Liver (tissue), 9 donors: ENCODE measurements around the gene UBXN6. TPM values are rescaled to one million over a fixed set of nuclear protein-coding genes. Genes with fewer than 3 reads are reported as not detected.
A peak's percentile ranks its signal among the peaks of the same experiment; 100 is the strongest.

ENCODE experiments used
- DNase-seq: peaks from one replicate; pipeline ENCODE4 v3.0.0-alpha.2; 2017; ENCODE audit warnings: low spot score
- H3K27ac ChIP-seq, 2 donors: one replicate each; pipeline ENCODE4 v1.7.0; 2013; ENCODE audit warnings: inconsistent platforms in 2 of 2, low read length in 2 of 2, control low read depth in 1 of 2, low read depth in 1 of 2, mild to moderate bottlenecking in 1 of 2
- H3K27me3 ChIP-seq, 4 donors: one replicate each; pipeline versions ENCODE4 v1.6.1 to v1.7.0; 2013; ENCODE audit warnings: low read length in 3 of 4, inconsistent platforms in 1 of 4, mild to moderate bottlenecking in 1 of 4, moderate library complexity in 1 of 4; ENCODE audit not compliant: control insufficient read depth in 4 of 4, insufficient read depth in 4 of 4
- H3K36me3 ChIP-seq, 4 donors: one replicate each; pipeline versions ENCODE4 v1.6.1 to v1.7.0; 2013; ENCODE audit warnings: low read length in 3 of 4, mild to moderate bottlenecking in 3 of 4, low read depth in 1 of 4, moderate library complexity in 1 of 4; ENCODE audit not compliant: control insufficient read depth in 4 of 4, insufficient read depth in 3 of 4
- H3K4me1 ChIP-seq, 4 donors: one replicate each; pipeline versions ENCODE4 v1.6.1 to v1.7.0; 2013; ENCODE audit warnings: low read length in 3 of 4, mild to moderate bottlenecking in 3 of 4, moderate library complexity in 1 of 4; ENCODE audit not compliant: control insufficient read depth in 4 of 4, insufficient read depth in 4 of 4
- H3K4me3 ChIP-seq, 3 donors: one replicate each; pipeline versions ENCODE4 v1.6.1 to v1.7.0; 2013; ENCODE audit warnings: low read length in 3 of 3, control low read depth in 1 of 3, low read depth in 1 of 3, mild to moderate bottlenecking in 1 of 3
- H3K9ac ChIP-seq, 2 donors: one replicate each; pipeline ENCODE4 v1.7.0; 2013; ENCODE audit warnings: low read length in 2 of 2, mild to moderate bottlenecking in 2 of 2, moderate library complexity in 2 of 2, control low read depth in 1 of 2, low read depth in 1 of 2
- H3K9me3 ChIP-seq, 4 donors: one replicate each; pipeline versions ENCODE4 v1.6.1 to v1.7.0; 2013; ENCODE audit warnings: low read length in 3 of 4; ENCODE audit not compliant: control insufficient read depth in 4 of 4
- CTCF ChIP-seq: fragments of 150-350 bp; IDR thresholded peaks from 2 replicates; pipeline ENCODE4 v1.5.1; 2017; ENCODE audit warnings: improper control_type of control experiment, low read depth, low read length; ENCODE audit not compliant: missing input control
- EGR1 ChIP-seq, 2 donors: IDR thresholded peaks; 2 replicates each; pipeline ENCODE4 v1.6.1; 2016 to 2018; ENCODE audit warnings: antibody characterized with exemption in 2 of 2, low read depth in 2 of 2
- FOXA1 ChIP-seq: IDR thresholded peaks from 2 replicates; pipeline ENCODE4 v1.6.1; 2016; ENCODE audit warnings: antibody characterized with exemption
- FOXA2 ChIP-seq: IDR thresholded peaks from 2 replicates; pipeline ENCODE4 v1.6.1; 2016; ENCODE audit warnings: antibody characterized with exemption
- GABPA ChIP-seq, 2 donors: IDR thresholded peaks in 1 of 2; conservative IDR thresholded peaks in 1 of 2; 2 replicates each; pipeline ENCODE4 v1.6.1; 2016; ENCODE audit warnings: antibody characterized with exemption in 2 of 2, mild to moderate bottlenecking in 1 of 2, moderate library complexity in 1 of 2
- HNF4G ChIP-seq: IDR thresholded peaks from 2 replicates; pipeline ENCODE4 v1.6.1; 2016; ENCODE audit warnings: antibody characterized with exemption
- JUND ChIP-seq, 2 donors: IDR thresholded peaks; 2 replicates each; pipeline ENCODE4 v1.6.1; 2016; ENCODE audit warnings: antibody characterized with exemption in 2 of 2
- NR2F2 ChIP-seq: IDR thresholded peaks from 2 replicates; pipeline ENCODE4 v1.6.1; 2016; ENCODE audit warnings: antibody characterized with exemption
- RAD21 ChIP-seq, 2 donors: IDR thresholded peaks; 2 replicates each; pipeline ENCODE4 v1.6.1; 2016; ENCODE audit warnings: antibody characterized with exemption in 2 of 2, mild to moderate bottlenecking in 2 of 2
- RXRA ChIP-seq, 2 donors: IDR thresholded peaks; 2 replicates each; pipeline ENCODE4 v1.6.1; 2017 to 2018; ENCODE audit warnings: antibody characterized with exemption in 2 of 2, mild to moderate bottlenecking in 1 of 2
- SP1 ChIP-seq: IDR thresholded peaks from 2 replicates; pipeline ENCODE4 v1.6.1; 2018; ENCODE audit warnings: antibody characterized with exemption, mild to moderate bottlenecking
- TAF1 ChIP-seq: conservative IDR thresholded peaks from 2 replicates; pipeline ENCODE4 v1.6.1; 2016; ENCODE audit warnings: antibody characterized with exemption, mild to moderate bottlenecking
- YY1 ChIP-seq: IDR thresholded peaks from 2 replicates; pipeline ENCODE4 v1.6.1; 2016; ENCODE audit warnings: antibody characterized with exemption, mild to moderate bottlenecking
- WGBS: extraction: QIAGEN DNeasy Blood & Tissue Kit; methylation state at CpG from one replicate; pipeline ENCODE4 v1.1.7; 2013; 5-methylcytosine and 5-hydroxymethylcytosine counted together
- polyA plus RNA-seq, 2 donors: library from polyadenylated mRNA; stranded (reverse) in 1 of 2; unstranded in 1 of 2; fragments of 200-250 nt in 1 of 2; fragments of >200 nt in 1 of 2; fragmentation: Nextera tagmentation in 1 of 2; extraction: Ambion mirVana in 1 of 2; gene quantifications; one replicate each; pipeline versions ENCODE4 v1.2.1 to v1.2.3, GENCODE V29; 2013 to 2015
- total RNA-seq, 2 donors: library from RNA; depleted of rRNA; stranded (reverse); fragments of >200 nt; gene quantifications; one replicate each; pipeline ENCODE4 v1.2.3, GENCODE V29; 2014
- TF ChIP-seq, protein P1 (sequence below): IDR thresholded peaks from 2 replicates; pipeline ENCODE4 v1.6.1; 2016; ENCODE audit warnings: antibody characterized with exemption, mild to moderate bottlenecking
- TF ChIP-seq, protein P2 (sequence below): IDR thresholded peaks from 2 replicates; pipeline ENCODE4 v1.6.1; 2016; ENCODE audit warnings: antibody characterized with exemption
- TF ChIP-seq, protein P3 (sequence below): IDR thresholded peaks from 2 replicates; pipeline ENCODE4 v1.6.1; 2016; ENCODE audit warnings: antibody characterized with exemption
- TF ChIP-seq, protein P4 (sequence below): IDR thresholded peaks from 2 replicates; pipeline ENCODE4 v1.6.1; 2016; ENCODE audit warnings: antibody characterized with exemption
- donor health status: healthy.
- donor health status: healthy.
- donor health status: healthy.
- donor health status: healthy.
- donor health status: healthy.

UBXN6 gene
- total and polyA plus RNA-seq, 4 donors: 33.0 to 92.3 (median 54.0) TPM

DNA sequence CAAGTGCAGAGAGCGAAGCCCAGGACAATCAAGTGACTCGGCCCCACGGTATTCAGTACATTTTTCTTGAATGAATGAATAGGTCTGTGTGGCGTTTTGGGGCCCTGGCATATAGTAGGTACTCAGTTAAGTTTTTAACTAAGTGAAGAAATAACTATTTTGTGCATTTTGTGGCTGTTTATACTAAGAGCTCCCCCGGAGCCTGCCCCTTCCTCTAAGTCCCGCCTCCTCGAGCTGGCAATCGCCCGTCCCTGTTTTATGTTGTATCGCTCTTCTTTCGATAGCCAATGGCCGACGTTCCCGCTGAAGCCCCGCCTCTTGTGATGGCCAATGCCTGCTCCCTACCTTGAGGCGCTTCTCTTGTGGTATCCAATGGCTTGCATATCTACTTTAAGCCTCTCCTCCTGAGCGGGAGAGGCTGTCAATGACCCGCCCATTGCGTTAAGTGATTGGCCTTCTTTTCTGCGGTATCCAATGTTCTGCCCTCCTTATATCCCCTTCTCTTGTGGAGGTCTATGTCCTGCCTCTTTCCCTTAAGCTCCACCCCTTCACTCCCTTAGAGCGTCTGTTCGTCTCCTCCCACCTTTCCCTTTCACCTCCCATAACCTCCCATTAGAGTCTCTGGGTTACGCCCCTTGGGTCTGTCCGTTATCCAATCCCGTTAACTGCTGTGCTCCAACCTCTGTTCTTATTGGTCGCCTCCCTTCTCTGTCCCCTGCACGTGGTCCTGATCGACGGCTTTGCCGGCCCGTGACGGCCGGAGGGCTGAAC is 14.0 kb upstream of the UBXN6 start (continued):
- TF ChIP-seq, protein P1, sequence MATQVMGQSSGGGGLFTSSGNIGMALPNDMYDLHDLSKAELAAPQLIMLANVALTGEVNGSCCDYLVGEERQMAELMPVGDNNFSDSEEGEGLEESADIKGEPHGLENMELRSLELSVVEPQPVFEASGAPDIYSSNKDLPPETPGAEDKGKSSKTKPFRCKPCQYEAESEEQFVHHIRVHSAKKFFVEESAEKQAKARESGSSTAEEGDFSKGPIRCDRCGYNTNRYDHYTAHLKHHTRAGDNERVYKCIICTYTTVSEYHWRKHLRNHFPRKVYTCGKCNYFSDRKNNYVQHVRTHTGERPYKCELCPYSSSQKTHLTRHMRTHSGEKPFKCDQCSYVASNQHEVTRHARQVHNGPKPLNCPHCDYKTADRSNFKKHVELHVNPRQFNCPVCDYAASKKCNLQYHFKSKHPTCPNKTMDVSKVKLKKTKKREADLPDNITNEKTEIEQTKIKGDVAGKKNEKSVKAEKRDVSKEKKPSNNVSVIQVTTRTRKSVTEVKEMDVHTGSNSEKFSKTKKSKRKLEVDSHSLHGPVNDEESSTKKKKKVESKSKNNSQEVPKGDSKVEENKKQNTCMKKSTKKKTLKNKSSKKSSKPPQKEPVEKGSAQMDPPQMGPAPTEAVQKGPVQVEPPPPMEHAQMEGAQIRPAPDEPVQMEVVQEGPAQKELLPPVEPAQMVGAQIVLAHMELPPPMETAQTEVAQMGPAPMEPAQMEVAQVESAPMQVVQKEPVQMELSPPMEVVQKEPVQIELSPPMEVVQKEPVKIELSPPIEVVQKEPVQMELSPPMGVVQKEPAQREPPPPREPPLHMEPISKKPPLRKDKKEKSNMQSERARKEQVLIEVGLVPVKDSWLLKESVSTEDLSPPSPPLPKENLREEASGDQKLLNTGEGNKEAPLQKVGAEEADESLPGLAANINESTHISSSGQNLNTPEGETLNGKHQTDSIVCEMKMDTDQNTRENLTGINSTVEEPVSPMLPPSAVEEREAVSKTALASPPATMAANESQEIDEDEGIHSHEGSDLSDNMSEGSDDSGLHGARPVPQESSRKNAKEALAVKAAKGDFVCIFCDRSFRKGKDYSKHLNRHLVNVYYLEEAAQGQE: peak; percentile 87
- TF ChIP-seq FOXA2: peak; percentile 4
- peak in 1 of 2 donors; percentile 16 for TF ChIP-seq RAD21 (IDR thresholded peaks at IDR 0.05)
- TF ChIP-seq NR2F2: peak; percentile 74
- TF ChIP-seq HNF4G: no peak
- TF ChIP-seq, protein P2, sequence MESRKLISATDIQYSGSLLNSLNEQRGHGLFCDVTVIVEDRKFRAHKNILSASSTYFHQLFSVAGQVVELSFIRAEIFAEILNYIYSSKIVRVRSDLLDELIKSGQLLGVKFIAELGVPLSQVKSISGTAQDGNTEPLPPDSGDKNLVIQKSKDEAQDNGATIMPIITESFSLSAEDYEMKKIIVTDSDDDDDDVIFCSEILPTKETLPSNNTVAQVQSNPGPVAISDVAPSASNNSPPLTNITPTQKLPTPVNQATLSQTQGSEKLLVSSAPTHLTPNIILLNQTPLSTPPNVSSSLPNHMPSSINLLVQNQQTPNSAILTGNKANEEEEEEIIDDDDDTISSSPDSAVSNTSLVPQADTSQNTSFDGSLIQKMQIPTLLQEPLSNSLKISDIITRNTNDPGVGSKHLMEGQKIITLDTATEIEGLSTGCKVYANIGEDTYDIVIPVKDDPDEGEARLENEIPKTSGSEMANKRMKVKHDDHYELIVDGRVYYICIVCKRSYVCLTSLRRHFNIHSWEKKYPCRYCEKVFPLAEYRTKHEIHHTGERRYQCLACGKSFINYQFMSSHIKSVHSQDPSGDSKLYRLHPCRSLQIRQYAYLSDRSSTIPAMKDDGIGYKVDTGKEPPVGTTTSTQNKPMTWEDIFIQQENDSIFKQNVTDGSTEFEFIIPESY: no peak
- TF ChIP-seq EGR1 (IDR thresholded peaks at IDR 0.05; ENCODE audit: low read depth in 2 of 2): peak in 1 of 2 donors; percentile 50
- TF ChIP-seq YY1: peak; percentile 92
- peak; percentile 87 to 93 for TF ChIP-seq RXRA (IDR thresholded peaks at IDR 0.05)

DNA sequence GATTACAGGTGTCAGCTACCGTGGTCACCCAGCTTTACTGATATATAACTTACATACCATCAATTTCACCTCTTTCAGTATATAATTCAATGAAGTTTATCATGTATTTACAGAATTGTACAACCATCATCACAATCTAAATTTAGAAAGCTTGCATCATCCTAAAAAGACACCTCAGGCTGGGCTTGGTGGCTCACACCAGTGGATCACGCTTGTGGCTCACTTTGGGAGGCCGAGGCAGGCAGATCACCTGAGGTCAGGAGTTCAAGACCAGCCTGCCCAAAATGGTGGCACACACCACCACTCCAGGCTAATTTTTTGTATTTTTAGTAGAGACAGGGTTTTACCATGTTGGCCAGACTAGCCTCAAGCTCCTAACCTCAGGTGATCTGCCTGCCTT is 10.2 kb upstream of the UBXN6 start:
- H3K4me1 ChIP-seq: peaks cover 0 to 7% (median 2%) of the 10 kb centered on the region in 4 donors
- no peaks in the 10 kb centered on the region for H3K27me3 ChIP-seq
- H3K9ac ChIP-seq: no peak overlapping the region
- DNase-seq: no peak
- no peaks in the 10 kb centered on the region for H3K36me3 ChIP-seq
- 94% methylated on average over 3 of the region's 3 CpGs for WGBS
- H3K4me3 ChIP-seq: no peak overlapping the region
- no peaks in the 10 kb centered on the region for H3K9me3 ChIP-seq
- no peak for TF ChIP-seq FOXA1
- TF ChIP-seq, protein P3, sequence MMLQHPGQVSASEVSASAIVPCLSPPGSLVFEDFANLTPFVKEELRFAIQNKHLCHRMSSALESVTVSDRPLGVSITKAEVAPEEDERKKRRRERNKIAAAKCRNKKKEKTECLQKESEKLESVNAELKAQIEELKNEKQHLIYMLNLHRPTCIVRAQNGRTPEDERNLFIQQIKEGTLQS: no peak
- no peak for TF ChIP-seq TAF1
- TF ChIP-seq, protein P4, sequence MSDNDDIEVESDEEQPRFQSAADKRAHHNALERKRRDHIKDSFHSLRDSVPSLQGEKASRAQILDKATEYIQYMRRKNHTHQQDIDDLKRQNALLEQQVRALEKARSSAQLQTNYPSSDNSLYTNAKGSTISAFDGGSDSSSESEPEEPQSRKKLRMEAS: no peak
- TF ChIP-seq SP1: no peak
- TF ChIP-seq NR2F2: no peak
- no peak for TF ChIP-seq GABPA (IDR thresholded peaks at IDR 0.05 in 1 of 2, conservative IDR thresholded peaks at IDR 0.05 in 1 of 2)
- TF ChIP-seq FOXA2: no peak
- no peak for TF ChIP-seq CTCF
- TF ChIP-seq RXRA (IDR thresholded peaks at IDR 0.05): no peak
- TF ChIP-seq, protein P1: no peak
- TF ChIP-seq EGR1 (IDR thresholded peaks at IDR 0.05; ENCODE audit: low read depth in 2 of 2): no peak
- no peak for TF ChIP-seq JUND (IDR thresholded peaks at IDR 0.05)
- no peak for TF ChIP-seq RAD21 (IDR thresholded peaks at IDR 0.05)
- TF ChIP-seq YY1: no peak
- TF ChIP-seq, protein P2: no peak
- no peak overlapping the region for H3K27ac ChIP-seq
